Measurements from ENCODE around the gene ARHGAP20. TPM values are rescaled to one million over a fixed set of nuclear protein-coding genes. Genes with fewer than 3 reads are reported as not detected.

ARHGAP20 gene
- total and polyA plus RNA-seq, 2 of the 8 experiments (the other 6 are each of a cell fraction or from before 2014, with no cell fraction given), result 0.05 to 0.28 TPM

DNA sequence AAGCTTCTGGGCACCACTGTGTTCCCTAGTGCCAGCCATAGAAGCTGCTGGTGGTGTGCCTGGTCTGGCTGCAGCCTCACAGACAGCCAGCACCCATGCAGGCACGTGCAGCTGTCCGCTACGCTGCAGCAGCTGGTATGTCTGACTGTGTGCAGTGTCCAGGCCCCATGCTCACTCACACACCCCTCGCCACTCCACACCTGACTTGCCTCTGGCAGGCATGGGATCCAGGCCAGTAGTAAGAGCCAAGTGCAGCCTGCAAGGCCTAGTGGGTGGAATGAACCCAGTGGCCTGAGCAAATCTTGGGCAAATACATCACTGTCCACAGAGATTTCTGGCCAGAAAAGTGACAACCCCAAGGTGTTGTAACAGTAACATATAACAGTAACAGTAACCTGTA is 111.9 kb downstream of the ARHGAP20 start (continued):
- TF ChIP-seq, protein P1, sequence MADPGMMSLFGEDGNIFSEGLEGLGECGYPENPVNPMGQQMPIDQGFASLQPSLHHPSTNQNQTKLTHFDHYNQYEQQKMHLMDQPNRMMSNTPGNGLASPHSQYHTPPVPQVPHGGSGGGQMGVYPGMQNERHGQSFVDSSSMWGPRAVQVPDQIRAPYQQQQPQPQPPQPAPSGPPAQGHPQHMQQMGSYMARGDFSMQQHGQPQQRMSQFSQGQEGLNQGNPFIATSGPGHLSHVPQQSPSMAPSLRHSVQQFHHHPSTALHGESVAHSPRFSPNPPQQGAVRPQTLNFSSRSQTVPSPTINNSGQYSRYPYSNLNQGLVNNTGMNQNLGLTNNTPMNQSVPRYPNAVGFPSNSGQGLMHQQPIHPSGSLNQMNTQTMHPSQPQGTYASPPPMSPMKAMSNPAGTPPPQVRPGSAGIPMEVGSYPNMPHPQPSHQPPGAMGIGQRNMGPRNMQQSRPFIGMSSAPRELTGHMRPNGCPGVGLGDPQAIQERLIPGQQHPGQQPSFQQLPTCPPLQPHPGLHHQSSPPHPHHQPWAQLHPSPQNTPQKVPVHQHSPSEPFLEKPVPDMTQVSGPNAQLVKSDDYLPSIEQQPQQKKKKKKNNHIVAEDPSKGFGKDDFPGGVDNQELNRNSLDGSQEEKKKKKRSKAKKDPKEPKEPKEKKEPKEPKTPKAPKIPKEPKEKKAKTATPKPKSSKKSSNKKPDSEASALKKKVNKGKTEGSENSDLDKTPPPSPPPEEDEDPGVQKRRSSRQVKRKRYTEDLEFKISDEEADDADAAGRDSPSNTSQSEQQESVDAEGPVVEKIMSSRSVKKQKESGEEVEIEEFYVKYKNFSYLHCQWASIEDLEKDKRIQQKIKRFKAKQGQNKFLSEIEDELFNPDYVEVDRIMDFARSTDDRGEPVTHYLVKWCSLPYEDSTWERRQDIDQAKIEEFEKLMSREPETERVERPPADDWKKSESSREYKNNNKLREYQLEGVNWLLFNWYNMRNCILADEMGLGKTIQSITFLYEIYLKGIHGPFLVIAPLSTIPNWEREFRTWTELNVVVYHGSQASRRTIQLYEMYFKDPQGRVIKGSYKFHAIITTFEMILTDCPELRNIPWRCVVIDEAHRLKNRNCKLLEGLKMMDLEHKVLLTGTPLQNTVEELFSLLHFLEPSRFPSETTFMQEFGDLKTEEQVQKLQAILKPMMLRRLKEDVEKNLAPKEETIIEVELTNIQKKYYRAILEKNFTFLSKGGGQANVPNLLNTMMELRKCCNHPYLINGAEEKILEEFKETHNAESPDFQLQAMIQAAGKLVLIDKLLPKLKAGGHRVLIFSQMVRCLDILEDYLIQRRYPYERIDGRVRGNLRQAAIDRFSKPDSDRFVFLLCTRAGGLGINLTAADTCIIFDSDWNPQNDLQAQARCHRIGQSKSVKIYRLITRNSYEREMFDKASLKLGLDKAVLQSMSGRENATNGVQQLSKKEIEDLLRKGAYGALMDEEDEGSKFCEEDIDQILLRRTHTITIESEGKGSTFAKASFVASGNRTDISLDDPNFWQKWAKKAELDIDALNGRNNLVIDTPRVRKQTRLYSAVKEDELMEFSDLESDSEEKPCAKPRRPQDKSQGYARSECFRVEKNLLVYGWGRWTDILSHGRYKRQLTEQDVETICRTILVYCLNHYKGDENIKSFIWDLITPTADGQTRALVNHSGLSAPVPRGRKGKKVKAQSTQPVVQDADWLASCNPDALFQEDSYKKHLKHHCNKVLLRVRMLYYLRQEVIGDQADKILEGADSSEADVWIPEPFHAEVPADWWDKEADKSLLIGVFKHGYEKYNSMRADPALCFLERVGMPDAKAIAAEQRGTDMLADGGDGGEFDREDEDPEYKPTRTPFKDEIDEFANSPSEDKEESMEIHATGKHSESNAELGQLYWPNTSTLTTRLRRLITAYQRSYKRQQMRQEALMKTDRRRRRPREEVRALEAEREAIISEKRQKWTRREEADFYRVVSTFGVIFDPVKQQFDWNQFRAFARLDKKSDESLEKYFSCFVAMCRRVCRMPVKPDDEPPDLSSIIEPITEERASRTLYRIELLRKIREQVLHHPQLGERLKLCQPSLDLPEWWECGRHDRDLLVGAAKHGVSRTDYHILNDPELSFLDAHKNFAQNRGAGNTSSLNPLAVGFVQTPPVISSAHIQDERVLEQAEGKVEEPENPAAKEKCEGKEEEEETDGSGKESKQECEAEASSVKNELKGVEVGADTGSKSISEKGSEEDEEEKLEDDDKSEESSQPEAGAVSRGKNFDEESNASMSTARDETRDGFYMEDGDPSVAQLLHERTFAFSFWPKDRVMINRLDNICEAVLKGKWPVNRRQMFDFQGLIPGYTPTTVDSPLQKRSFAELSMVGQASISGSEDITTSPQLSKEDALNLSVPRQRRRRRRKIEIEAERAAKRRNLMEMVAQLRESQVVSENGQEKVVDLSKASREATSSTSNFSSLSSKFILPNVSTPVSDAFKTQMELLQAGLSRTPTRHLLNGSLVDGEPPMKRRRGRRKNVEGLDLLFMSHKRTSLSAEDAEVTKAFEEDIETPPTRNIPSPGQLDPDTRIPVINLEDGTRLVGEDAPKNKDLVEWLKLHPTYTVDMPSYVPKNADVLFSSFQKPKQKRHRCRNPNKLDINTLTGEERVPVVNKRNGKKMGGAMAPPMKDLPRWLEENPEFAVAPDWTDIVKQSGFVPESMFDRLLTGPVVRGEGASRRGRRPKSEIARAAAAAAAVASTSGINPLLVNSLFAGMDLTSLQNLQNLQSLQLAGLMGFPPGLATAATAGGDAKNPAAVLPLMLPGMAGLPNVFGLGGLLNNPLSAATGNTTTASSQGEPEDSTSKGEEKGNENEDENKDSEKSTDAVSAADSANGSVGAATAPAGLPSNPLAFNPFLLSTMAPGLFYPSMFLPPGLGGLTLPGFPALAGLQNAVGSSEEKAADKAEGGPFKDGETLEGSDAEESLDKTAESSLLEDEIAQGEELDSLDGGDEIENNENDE (IDR thresholded peaks at IDR 0.05; ENCODE audit: insufficient replicate concordance, low read length), result no peak

All from H1 (cell line).